Left colon (tissue), 2 donors: Measurements from ENCODE around the gene KDM3A. TPM values are rescaled to one million over a fixed set of nuclear protein-coding genes. Genes with fewer than 3 reads are reported as not detected.

Source experiments
- ATAC-seq: fragments of 200-7000 bp; cut with Tn5 transposase; one replicate; pipeline ENCODE4 v1.9.1; 2020; ENCODE audit warnings: mild to moderate bottlenecking, moderate library complexity
- DNase-seq, 2 donors: peaks; one replicate each; pipeline ENCODE4 v3.0.0-alpha.2; 2020
- intact Hi-C, 2 donors: fragments of 100-400 bp; cut with DNase I in 1 of 2; cut with micrococcal nuclease in 1 of 2; formaldehyde crosslinking; loops; one replicate each; pipeline versions ENCODE4 v1.11.2 to v1.14.0; 2022; cut with DNase I, micrococcal nuclease
- total RNA-seq, 2 donors: library from RNA; stranded (reverse); fragmentation: NEBNext Ultra II Directional; extraction: Animal tissue kit (Norgen Biotek cat#: 25700); gene quantifications; one replicate each; pipeline ENCODE4 v1.2.1, GENCODE V29; 2021
- donor health status: DM: no; HTN: no; CAD: no.
- donor health status: DM: yes; HTN: yes; CAD: no.

Gene KDM3A
- total RNA-seq, 2 donors from 2014 or later, result 33.0 to 56.6 TPM

GRCh38 chr2:86430368-86430767, 10.8 kb upstream of the KDM3A start:
- ATAC-seq, result no peak
- intact Hi-C loops, result no loop called here
- DNase-seq, result no peak

- ATAC-seq, result no peak
- no peak for DNase-seq
- intact Hi-C loops, result no loop called here
Measured at GRCh38 chr2:86433137-86433536, 8.0 kb upstream of the KDM3A start.

DNA sequence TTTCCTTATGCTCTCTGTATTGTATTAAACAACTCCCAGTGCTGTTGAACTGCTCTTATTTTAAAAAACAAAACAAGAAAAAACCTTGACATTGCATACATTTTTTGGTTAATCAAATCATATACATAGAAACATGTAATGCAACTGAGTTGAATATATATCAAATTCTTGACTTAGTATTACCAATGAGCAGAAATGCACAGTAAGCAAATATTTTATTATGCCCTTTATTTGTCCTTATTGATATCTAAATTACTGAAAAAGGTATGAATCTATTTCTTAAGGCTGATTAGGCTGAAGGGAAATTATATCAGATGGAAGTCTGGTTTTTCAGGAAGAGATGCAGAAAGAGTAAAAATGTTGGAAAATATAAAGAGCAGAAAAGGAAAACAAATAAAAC, 6.9 kb upstream of the KDM3A start:
- DNase-seq (no peak), ATAC-seq (no peak)
- intact Hi-C loops, result no loop called here

- no peak for ATAC-seq
- DNase-seq, result no peak
- intact Hi-C loops, result no loop called here
Measured at GRCh38 chr2:86435531-86435930, 5.6 kb upstream of the KDM3A start.

GRCh38 chr2:86436328-86436727, 4.8 kb upstream of the KDM3A start:
- ATAC-seq (no peak), DNase-seq (no peak)
- intact Hi-C loops, result no loop called here

DNA sequence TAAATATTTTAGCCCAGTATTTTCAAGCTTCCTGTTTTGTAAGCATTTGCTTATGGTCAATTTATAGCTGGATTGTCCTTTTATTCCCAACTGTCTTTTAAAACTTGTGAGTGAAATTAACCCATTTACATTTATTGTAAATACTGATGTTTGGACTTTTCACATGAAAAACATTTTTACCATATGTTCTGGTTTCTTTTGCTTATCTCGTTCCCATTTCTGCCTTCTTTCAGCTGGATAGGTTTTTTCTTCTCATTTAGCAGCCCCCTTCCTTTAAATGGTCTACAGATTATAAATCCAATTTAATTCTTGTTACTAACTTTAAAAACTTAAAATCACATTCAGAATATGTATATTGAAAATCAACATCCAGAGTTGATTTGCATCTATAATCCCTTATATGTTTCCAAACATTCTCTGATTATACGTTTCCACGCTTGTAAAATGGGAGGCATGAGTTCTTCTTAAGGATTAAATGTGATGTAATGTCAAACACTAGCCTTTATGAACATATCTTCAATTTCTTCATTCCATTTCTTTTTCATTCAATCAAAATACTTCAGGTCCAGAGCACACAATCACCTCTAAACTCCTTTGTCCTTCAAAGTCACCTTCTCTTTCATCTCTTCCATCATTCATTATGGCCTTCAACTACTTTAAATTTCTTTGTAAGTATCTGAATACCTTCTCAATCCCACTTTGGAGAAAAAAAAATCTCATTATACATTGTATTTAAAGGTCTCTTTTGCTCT, 1.1 kb upstream of the KDM3A start:
- DNase-seq, result no peak
- ATAC-seq, result no peak
- intact Hi-C loops, result no loop called here

DNA sequence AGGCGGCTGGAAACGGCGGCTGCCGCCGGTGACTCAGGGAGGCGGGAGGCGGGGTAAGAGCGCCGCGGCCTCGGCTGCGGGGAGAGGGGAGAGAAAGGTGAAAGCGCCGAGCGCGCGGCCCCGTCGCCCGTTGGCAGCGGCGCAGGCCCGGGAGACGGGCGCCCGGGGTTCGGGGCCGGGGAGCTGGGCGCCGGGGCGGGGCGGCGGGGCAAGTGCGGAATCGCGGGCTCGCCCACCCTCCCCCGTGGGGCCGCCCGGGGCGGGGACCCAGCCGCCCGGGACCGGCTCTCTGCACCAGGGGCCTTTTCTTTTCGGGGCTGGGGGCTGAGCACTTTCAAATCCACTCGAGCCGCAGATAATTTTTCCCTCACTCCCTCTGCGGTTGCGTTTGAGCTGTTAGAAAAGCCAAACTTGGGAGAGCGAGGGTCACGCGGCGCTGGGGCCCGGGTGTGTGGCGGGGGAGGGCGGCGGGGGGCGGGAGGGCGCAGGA, 266 bp downstream of the KDM3A start:
- ATAC-seq (no peak), DNase-seq (peak in 1 of 2 donors; percentile 29)
- intact Hi-C loops, result no loop called here

- ATAC-seq (peak; percentile 5), DNase-seq (peak; percentile 57 to 71)
- intact Hi-C loops, result no loop called here
Measured at GRCh38 chr2:86441882-86442641, 891 bp downstream of the KDM3A start.

- intact Hi-C loops, result no loop called here
- peak; percentile 64 for ATAC-seq
Measured at GRCh38 chr2:86442642-86443005, 1.5 kb downstream of the KDM3A start.

GRCh38 chr2:86443631-86444350, 2.6 kb downstream of the KDM3A start:
- intact Hi-C loops, result no loop called here
- DNase-seq (no peak), ATAC-seq (no peak)

More at GRCh38 chr2:86442642-86443005, 1.5 kb downstream of the KDM3A start:
- peak; percentile 71 to 94 for DNase-seq

GRCh38 chr2:86445436-86445835, 4.3 kb downstream of the KDM3A start:
- intact Hi-C loops, result no loop called here
- no peak for ATAC-seq
- DNase-seq, result no peak

- DNase-seq, result no peak
- ATAC-seq, result no peak
- intact Hi-C loops, result no loop called here
Measured at GRCh38 chr2:86446060-86446459, 4.9 kb downstream of the KDM3A start.

GRCh38 chr2:86453836-86454235, 12.7 kb downstream of the KDM3A start:
- peak; percentile 87 for ATAC-seq
- DNase-seq, result peak; percentile 43 to 47
- intact Hi-C loops, result no loop called here

DNA sequence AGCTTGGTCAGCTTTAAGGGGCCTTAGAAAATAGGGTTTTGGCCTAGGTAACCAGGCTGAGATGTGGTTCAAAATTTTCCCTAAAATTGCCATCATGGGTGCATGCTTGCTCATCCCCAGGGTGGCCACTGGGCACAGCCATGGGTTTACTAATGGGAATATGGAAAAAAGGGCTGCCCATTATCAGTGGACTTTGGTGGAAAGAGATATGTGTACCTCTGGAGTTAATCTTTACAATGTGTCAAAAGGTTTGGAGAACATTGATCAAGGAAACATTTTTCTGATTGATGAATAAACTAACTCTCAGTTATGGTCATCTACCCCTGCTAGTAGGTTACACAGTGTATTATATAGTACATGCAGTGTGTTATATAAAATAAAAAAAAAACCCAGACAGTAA, 13.1 kb downstream of the KDM3A start:
- DNase-seq (no peak), ATAC-seq (peak; percentile 20)
- intact Hi-C loops, result no loop called here

- no peak for DNase-seq
- intact Hi-C loops, result no loop called here
- ATAC-seq, result no peak
Measured at GRCh38 chr2:86455181-86455580, 14.0 kb downstream of the KDM3A start.

DNA sequence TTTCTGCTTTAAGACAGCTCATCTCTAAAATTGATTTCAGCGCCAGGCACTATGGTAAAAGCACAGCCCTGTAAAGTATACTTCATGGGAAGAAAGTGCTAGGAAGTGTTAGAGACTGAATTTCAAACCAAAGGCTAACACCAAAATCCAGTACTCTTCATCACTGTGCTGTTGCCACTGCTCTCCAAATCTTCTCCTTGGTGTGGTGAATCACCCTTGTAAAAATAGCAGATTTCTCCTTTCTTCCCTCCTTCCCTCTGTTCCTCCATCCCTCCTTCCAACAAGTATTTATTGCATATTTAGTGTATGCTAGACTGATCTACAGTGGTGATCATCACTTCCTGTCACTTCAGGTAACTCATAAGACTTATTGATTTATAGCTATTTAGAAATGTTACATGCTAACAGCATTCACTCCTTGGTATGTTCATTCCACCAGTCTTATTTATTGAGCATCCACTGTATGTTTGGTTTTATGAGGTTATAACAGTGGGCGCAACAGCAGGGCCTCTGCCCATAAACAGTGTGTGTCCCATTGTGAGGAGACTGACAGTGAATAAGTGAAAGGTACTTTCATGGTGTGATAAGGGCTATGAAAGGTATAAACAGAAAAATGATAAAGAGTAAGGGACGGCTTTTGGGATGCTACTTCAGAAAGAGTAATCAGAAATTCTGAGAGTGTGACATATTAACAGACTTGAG, 20.0 kb downstream of the KDM3A start:
- DNase-seq (no peak), ATAC-seq (no peak)
- intact Hi-C loops, result no loop called here

DNA sequence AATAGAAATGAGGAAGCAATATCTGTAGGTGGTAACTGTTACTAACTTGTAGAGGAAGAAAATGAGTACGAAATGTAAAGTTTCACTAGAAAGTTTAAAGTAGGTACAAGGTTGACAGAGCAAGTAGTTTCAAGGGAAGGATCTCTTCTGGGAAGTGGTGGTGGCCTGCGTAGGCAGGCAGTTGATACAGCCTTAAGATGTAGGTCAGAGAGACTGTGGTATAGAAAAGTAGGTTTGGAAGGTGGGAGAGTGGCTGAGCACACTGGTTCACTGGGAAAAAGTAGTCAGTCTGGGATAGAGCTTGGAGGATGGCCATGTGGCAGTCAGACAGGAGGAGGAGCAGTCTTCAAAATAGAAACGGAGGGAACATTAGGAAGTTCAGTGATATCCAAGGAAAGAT, 23.5 kb downstream of the KDM3A start:
- ATAC-seq (no peak), DNase-seq (no peak)
- intact Hi-C loops, result no loop called here

DNA sequence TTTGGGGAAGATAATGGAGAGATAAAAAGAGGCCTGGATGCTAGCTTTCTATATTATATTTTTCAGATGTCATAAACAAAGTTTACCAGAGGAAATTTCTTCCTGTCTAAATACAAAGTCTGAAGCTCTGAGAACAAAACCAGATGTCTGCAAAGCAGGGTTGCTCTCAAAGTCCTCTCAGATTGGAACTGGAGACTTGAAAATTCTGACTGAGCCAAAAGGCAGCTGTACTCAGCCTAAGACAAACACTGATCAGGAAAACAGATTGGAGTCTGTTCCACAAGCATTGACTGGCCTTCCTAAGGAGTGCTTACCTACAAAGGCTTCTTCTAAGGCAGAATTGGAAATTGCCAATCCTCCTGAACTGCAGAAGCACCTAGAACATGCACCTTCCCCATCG, 25.1 kb downstream of the KDM3A start:
- intact Hi-C loops, result no loop called here
- no peak for ATAC-seq

More for the DNA sequence above, 25.1 kb downstream of the KDM3A start:
- no peak for DNase-seq
